A549 (cell line): ENCODE data around the gene MYO9A.

Source experiments
- BHLHE40 ChIP-seq: IDR thresholded peaks from 2 replicates; pipeline ENCODE4 v1.6.1; 2012; ENCODE audit warnings: low read depth, low read length, inconsistent platforms
- CBX8 ChIP-seq: fragments of 200-600 bp; sonication (generic); IDR thresholded peaks from 2 replicates; pipeline ENCODE4 v1.6.1; 2016
- CTCF ChIP-seq: fragments of >200 bp; sonication (Bioruptor Twin); formaldehyde crosslinking; IDR thresholded peaks from 3 replicates; pipeline ENCODE4 v1.5.1; 2016
- EHF ChIP-seq: fragments of 250-450 bp; sonication (Bioruptor Pico); IDR thresholded peaks from 2 replicates; pipeline ENCODE4 v1.5.0; 2020; ENCODE audit warnings: mild to moderate bottlenecking
- FOSL2 ChIP-seq, 2 experiments: fragments of 450-650 bp in 1 of 2; fragments of >200 bp in 1 of 2; sonication (Bioruptor Twin) in 1 of 2; formaldehyde crosslinking; IDR thresholded peaks; 2 replicates each; pipeline versions ENCODE4 v1.5.0 to v1.6.1; 2016 to 2020; ENCODE audit warnings: mild to moderate bottlenecking in 1 of 2, moderate library complexity in 1 of 2
- HOXA7 ChIP-seq: fragments of 250-450 bp; sonication (Bioruptor Pico); IDR thresholded peaks from 2 replicates; pipeline ENCODE4 v1.5.0; 2020; ENCODE audit warnings: mild to moderate bottlenecking, moderate library complexity
- MAX ChIP-seq: IDR thresholded peaks from 2 replicates; pipeline ENCODE4 v1.6.1; 2012
- NR3C1 ChIP-seq: fragments of >200 bp; sonication (Bioruptor Twin); formaldehyde crosslinking; IDR thresholded peaks from 3 replicates; pipeline ENCODE4 v1.6.1; 2017
- POLR2AphosphoS2 ChIP-seq: conservative IDR thresholded peaks from 2 replicates; pipeline ENCODE4 v1.6.1; 2012; ENCODE audit warnings: low read length, improper control_type of control experiment, inconsistent platforms
- RAD21 ChIP-seq, 2 experiments: fragments of >200 bp in 1 of 2; sonication (Bioruptor Twin) in 1 of 2; formaldehyde crosslinking in 1 of 2; IDR thresholded peaks in 1 of 2; conservative IDR thresholded peaks in 1 of 2; 2 replicates in 1 of 2; 3 replicates in 1 of 2; pipeline ENCODE4 v1.6.1; 2012 to 2018; ENCODE audit warnings: inconsistent platforms in 1 of 2
- RCOR1 ChIP-seq: fragments of 150-350 bp; IDR thresholded peaks from 2 replicates; pipeline ENCODE4 v1.6.1; 2014; ENCODE audit warnings: antibody characterized with exemption, low read length, low read depth
- SMC3 ChIP-seq: fragments of >200 bp; sonication (Bioruptor Twin); formaldehyde crosslinking; IDR thresholded peaks from 3 replicates; pipeline ENCODE4 v1.6.1; 2018; ENCODE audit warnings: inconsistent platforms
- TP53 ChIP-seq: fragments of 250-450 bp; sonication (Bioruptor Pico); IDR thresholded peaks from 2 replicates; pipeline ENCODE4 v1.5.0; 2021; ENCODE audit warnings: mild to moderate bottlenecking, moderate library complexity

GRCh38 chr15:72146221-72146620 is 28.3 kb upstream of the MYO9A start:
- no peak for TF ChIP-seq SMC3
- no peak for TF ChIP-seq RCOR1
- TF ChIP-seq CTCF, result no peak
- TF ChIP-seq HOXA7 (CRISPR knock-in tag), result no peak
- no peak for TF ChIP-seq RAD21 (conservative IDR thresholded peaks at IDR 0.05 in 1 of 2, IDR thresholded peaks at IDR 0.05 in 1 of 2)
- TF ChIP-seq FOSL2 (IDR thresholded peaks at IDR 0.05), result no peak
- TF ChIP-seq FOSL2 (CRISPR knock-in tag; IDR thresholded peaks at IDR 0.05), result no peak
- TF ChIP-seq CBX8, result no peak
- no peak for TF ChIP-seq EHF (CRISPR knock-in tag)
- no peak for TF ChIP-seq NR3C1
- no peak for TF ChIP-seq MAX
- no peak for TF ChIP-seq BHLHE40
- TF ChIP-seq TP53 (CRISPR knock-in tag), result no peak
- no peak for TF ChIP-seq POLR2AphosphoS2
